HEK293 (cell line): Measurements from ENCODE around the gene KRT4.

Experiments used
- CTCF ChIA-PET: fragments of 350-600 bp; formaldehyde crosslinking; extraction: SDS; loops from one replicate; lab custom pipeline; 2021; ENCODE audit warnings: antibody characterized with exemption; lab: Yijun Ruan, JAX
- POLR2A ChIA-PET: fragments of 300-600 bp; formaldehyde crosslinking; extraction: SDS; loops from one replicate; lab custom pipeline; 2020; ENCODE audit warnings: antibody characterized with exemption, inconsistent platforms; lab: Yijun Ruan, JAX
- H3K27ac ChIP-seq: fragments of 200-500 bp; sonication (Bioruptor generic); 2 replicates; pipeline ENCODE4 v1.5.1; 2014; ENCODE audit warnings: low read depth, low read length, control low read depth, inconsistent platforms; ENCODE audit errors: extremely low read depth
- H3K36me3 ChIP-seq, 2 experiments: fragments of 200-500 bp in 1 of 2; sonication (Bioruptor generic) in 1 of 2; 1 replicate in 1 of 2; 2 replicates in 1 of 2; pipeline ENCODE4 v1.5.1; 2014 to 2017; ENCODE audit warnings: inconsistent platforms in 2 of 2, low read length in 2 of 2; ENCODE audit not compliant: control insufficient read depth in 2 of 2, insufficient read depth in 1 of 2
- H3K4me1 ChIP-seq: fragments of 200-500 bp; sonication (Bioruptor generic); 2 replicates; pipeline ENCODE4 v1.5.1; 2014; ENCODE audit warnings: mild to moderate bottlenecking, low read length, inconsistent platforms; ENCODE audit not compliant: control insufficient read depth, insufficient read depth
- H3K4me3 ChIP-seq: 2 replicates; pipeline ENCODE4 v1.5.1; 2011; ENCODE audit warnings: low read depth, mild to moderate bottlenecking, control low read depth, low read length, moderate library complexity
- H3K9me3 ChIP-seq: fragments of 200-500 bp; sonication (Bioruptor generic); 2 replicates; pipeline ENCODE4 v1.5.1; 2014; ENCODE audit warnings: low read depth, low read length, inconsistent platforms; ENCODE audit not compliant: control insufficient read depth, insufficient read depth
- HOXC10 ChIP-seq: sonication (generic); formaldehyde crosslinking; IDR thresholded peaks from 2 replicates; pipeline ENCODE4 v1.8.1; 2023; ENCODE audit warnings: mild to moderate bottlenecking, missing genetic modification reagents
- KLF1 ChIP-seq: fragments of 450-650 bp; formaldehyde crosslinking; IDR thresholded peaks from 2 replicates; pipeline ENCODE4 v1.5.1; 2016; ENCODE audit warnings: missing biosample characterization, missing genetic modification characterization
- MYNN ChIP-seq: fragments of 450-650 bp; formaldehyde crosslinking; IDR thresholded peaks from 2 replicates; pipeline ENCODE4 v1.5.1; 2016; ENCODE audit warnings: missing biosample characterization, missing genetic modification characterization, borderline replicate concordance
- PRDM6 ChIP-seq: fragments of 450-650 bp; formaldehyde crosslinking; IDR thresholded peaks from 2 replicates; pipeline ENCODE4 v1.5.1; 2017; ENCODE audit warnings: missing biosample characterization, missing genetic modification characterization
- REST ChIP-seq: fragments of 450-650 bp; formaldehyde crosslinking; IDR thresholded peaks from 2 replicates; pipeline ENCODE4 v1.5.1; 2016; ENCODE audit warnings: missing biosample characterization, missing genetic modification characterization
- ZBTB10 ChIP-seq: fragments of 450-650 bp; formaldehyde crosslinking; IDR thresholded peaks from 2 replicates; pipeline ENCODE4 v1.5.1; 2016; ENCODE audit warnings: missing biosample characterization, missing genetic modification characterization
- ZBTB8A ChIP-seq: fragments of 450-650 bp; formaldehyde crosslinking; IDR thresholded peaks from 2 replicates; pipeline ENCODE4 v1.5.1; 2016; ENCODE audit warnings: missing biosample characterization, missing genetic modification characterization
- ZNF10 ChIP-seq: fragments of 450-650 bp; formaldehyde crosslinking; IDR thresholded peaks from 2 replicates; pipeline ENCODE4 v1.5.1; 2017; ENCODE audit warnings: missing biosample characterization, missing genetic modification characterization
- ZNF132 ChIP-seq: fragments of 450-650 bp; formaldehyde crosslinking; IDR thresholded peaks from 2 replicates; pipeline ENCODE4 v1.5.1; 2017; ENCODE audit warnings: missing biosample characterization, missing genetic modification characterization, borderline replicate concordance
- ZNF174 ChIP-seq: fragments of 450-650 bp; formaldehyde crosslinking; IDR thresholded peaks from 2 replicates; pipeline ENCODE4 v1.5.0; 2017; ENCODE audit warnings: missing biosample characterization, mild to moderate bottlenecking, missing genetic modification characterization
- ZNF175 ChIP-seq: fragments of 450-650 bp; formaldehyde crosslinking; IDR thresholded peaks from 2 replicates; pipeline ENCODE4 v1.5.1; 2016; ENCODE audit warnings: missing biosample characterization, missing genetic modification characterization
- ZNF404 ChIP-seq: fragments of 450-650 bp; formaldehyde crosslinking; IDR thresholded peaks from 2 replicates; pipeline ENCODE4 v1.5.1; 2017; ENCODE audit warnings: missing biosample characterization, missing genetic modification characterization
- ZNF423 ChIP-seq: fragments of 450-650 bp; formaldehyde crosslinking; IDR thresholded peaks from 2 replicates; pipeline ENCODE4 v1.5.1; 2016; ENCODE audit warnings: missing biosample characterization, missing genetic modification characterization
- ZNF449 ChIP-seq: fragments of 450-650 bp; formaldehyde crosslinking; IDR thresholded peaks from 2 replicates; pipeline ENCODE4 v1.5.1; 2017; ENCODE audit warnings: missing biosample characterization, mild to moderate bottlenecking, missing genetic modification characterization, moderate library complexity
- ZNF544 ChIP-seq: fragments of 450-650 bp; formaldehyde crosslinking; IDR thresholded peaks from 2 replicates; pipeline ENCODE4 v1.5.0; 2017; ENCODE audit warnings: missing biosample characterization, missing genetic modification characterization
- ZNF549 ChIP-seq: fragments of 450-650 bp; IDR thresholded peaks from 2 replicates; pipeline ENCODE4 v1.5.1; 2018; ENCODE audit warnings: missing biosample characterization, missing genetic modification characterization, mild to moderate bottlenecking, inconsistent platforms, moderate library complexity
- ZNF585B ChIP-seq: fragments of 450-650 bp; formaldehyde crosslinking; IDR thresholded peaks from 2 replicates; pipeline ENCODE4 v1.5.1; 2016; ENCODE audit warnings: missing biosample characterization, missing genetic modification characterization
- ZNF624 ChIP-seq: fragments of 450-650 bp; formaldehyde crosslinking; IDR thresholded peaks from 2 replicates; pipeline ENCODE4 v1.5.1; 2017; ENCODE audit warnings: missing biosample characterization, missing genetic modification characterization
- ZNF670 ChIP-seq: fragments of 450-650 bp; formaldehyde crosslinking; IDR thresholded peaks from 2 replicates; pipeline ENCODE4 v1.5.1; 2016; ENCODE audit warnings: missing biosample characterization, missing genetic modification characterization, low read depth
- ZNF677 ChIP-seq: fragments of 450-650 bp; IDR thresholded peaks from 2 replicates; pipeline ENCODE4 v1.5.0; 2018; ENCODE audit warnings: missing biosample characterization, mild to moderate bottlenecking, missing genetic modification characterization, moderate library complexity
- ZNF776 ChIP-seq: fragments of 450-650 bp; formaldehyde crosslinking; IDR thresholded peaks from 2 replicates; pipeline ENCODE4 v1.5.0; 2017; ENCODE audit warnings: missing biosample characterization, missing genetic modification characterization, borderline replicate concordance
- ZNF792 ChIP-seq: fragments of 450-650 bp; formaldehyde crosslinking; IDR thresholded peaks from 2 replicates; pipeline ENCODE4 v1.5.1; 2016; ENCODE audit warnings: missing biosample characterization, missing genetic modification characterization

Gene KRT4

DNA sequence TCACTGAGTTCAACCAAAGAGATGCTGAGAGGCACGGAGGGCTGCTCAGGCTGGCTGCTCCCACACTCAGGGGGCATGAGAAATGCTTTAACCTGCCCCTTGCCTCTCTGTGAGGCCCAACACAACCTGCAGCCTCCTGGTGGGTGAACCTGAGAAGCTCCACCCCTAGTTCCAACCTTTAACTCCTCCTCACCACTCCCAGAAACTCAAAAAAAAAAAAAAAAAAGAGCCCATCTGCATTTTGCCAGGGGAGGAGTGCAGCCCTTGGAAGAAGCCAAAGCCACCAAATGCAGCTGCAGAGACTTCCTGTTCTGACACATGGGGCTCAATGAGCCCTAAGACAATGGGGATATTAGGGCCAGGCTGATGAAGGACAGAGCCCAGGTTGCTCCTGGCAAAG lies 8.9 kb downstream of the KRT4 start (continued):
- TF ChIP-seq ZNF776 (no peak), ZNF175 (no peak), ZNF174 (tag by site-specific recombination) (no peak), ZNF132 (no peak)

GRCh38 chr12:52802442-52802841 lies 11.5 kb downstream of the KRT4 start:
- H3K9me3 ChIP-seq, result no peaks in the 10 kb centered on the region
- CTCF ChIA-PET, result interaction anchor here (0.7 to 1.2 kb wide), 3 partner anchors 11 to 77 kb away, joined by 3 to 4 read pairs (median 3); no protein-coding TSS in a partner anchor
- no peak overlapping the region for H3K27ac ChIP-seq
- TF ChIP-seq ZNF10 (tag by site-specific recombination) (no peak), ZNF792 (no peak), ZBTB10 (tag by site-specific recombination) (no peak), ZNF449 (tag by site-specific recombination) (no peak), ZNF585B (tag by site-specific recombination) (no peak), ZNF677 (tag by site-specific recombination) (no peak), MYNN (tag by site-specific recombination) (no peak), ZNF670 (tag by site-specific recombination) (no peak), ZNF423 (tag by site-specific recombination) (no peak), ZBTB8A (tag by site-specific recombination) (no peak), ZNF544 (tag by site-specific recombination) (no peak), REST (tag by site-specific recombination) (no peak), PRDM6 (tag by site-specific recombination) (no peak), ZNF404 (tag by site-specific recombination) (no peak), KLF1 (no peak), HOXC10 (CRISPR knock-in tag) (no peak), ZNF549 (tag by site-specific recombination) (no peak), ZNF624 (tag by site-specific recombination) (no peak)
- POLR2A ChIA-PET, result no interaction called here
- H3K4me1 ChIP-seq, result no peaks in the 10 kb centered on the region; the same call in 1 of the 2 replicates
- H3K36me3 ChIP-seq, result no peaks in the 10 kb centered on the region
- H3K4me3 ChIP-seq, result no peak overlapping the region
